Effector memory CD8-positive, alpha-beta T cell (primary cell): ENCODE results near the gene SKP1.
A peak's percentile ranks its signal among the peaks of the same experiment; 100 is the strongest.
"Not testable (repeated sequence)": the region's sequence is repeated elsewhere in the genome, so short reads cannot be mapped to it uniquely, and the experiment has no call there.

Experiments
- ATAC-seq: fragments of 150-1000 bp; cut with Tn5 transposase; replicated peaks from 2 replicates; pipeline ENCODE4 v1.10.0; 2021; ENCODE audit warnings: mild to moderate bottlenecking, moderate library complexity
- DNase-seq, 3 experiments: peaks; one replicate each; pipeline ENCODE4 v3.0.0; 2021
- H3K27ac Mint-ChIP-seq, 2 donors: one replicate each; pipeline ENCODE4 v1.8.0; 2022; ENCODE audit warnings: mild to moderate bottlenecking in 2 of 2, mixed read lengths in 2 of 2, moderate library complexity in 2 of 2
- H3K27me3 Mint-ChIP-seq, 2 donors: one replicate each; pipeline ENCODE4 v1.8.0; 2022; ENCODE audit warnings: mixed read lengths in 2 of 2
- H3K36me3 Mint-ChIP-seq: one replicate; pipeline ENCODE4 v1.8.0; 2022; ENCODE audit warnings: mild to moderate bottlenecking, moderate library complexity, mixed read lengths; ENCODE audit not compliant: insufficient read depth
- H3K4me1 Mint-ChIP-seq, 2 donors: one replicate each; pipeline ENCODE4 v1.8.0; 2022; ENCODE audit warnings: low read depth in 2 of 2, mixed read lengths in 2 of 2
- H3K4me3 Mint-ChIP-seq, 2 donors: one replicate each; pipeline ENCODE4 v1.8.0; 2022; ENCODE audit warnings: mild to moderate bottlenecking in 2 of 2, mixed read lengths in 2 of 2, moderate library complexity in 2 of 2
- H3K9me3 Mint-ChIP-seq, 2 donors: one replicate each; pipeline ENCODE4 v1.8.0; 2022; ENCODE audit warnings: mixed read lengths in 2 of 2
- total RNA-seq, 9 experiments: gene quantifications; one replicate each; lab custom pipeline; 2026; lab: John Stamatoyannopoulos, UW

SKP1 gene
- total RNA-seq = 30.8 to 258 (median 63.1) reads per million in 9 experiments

DNA sequence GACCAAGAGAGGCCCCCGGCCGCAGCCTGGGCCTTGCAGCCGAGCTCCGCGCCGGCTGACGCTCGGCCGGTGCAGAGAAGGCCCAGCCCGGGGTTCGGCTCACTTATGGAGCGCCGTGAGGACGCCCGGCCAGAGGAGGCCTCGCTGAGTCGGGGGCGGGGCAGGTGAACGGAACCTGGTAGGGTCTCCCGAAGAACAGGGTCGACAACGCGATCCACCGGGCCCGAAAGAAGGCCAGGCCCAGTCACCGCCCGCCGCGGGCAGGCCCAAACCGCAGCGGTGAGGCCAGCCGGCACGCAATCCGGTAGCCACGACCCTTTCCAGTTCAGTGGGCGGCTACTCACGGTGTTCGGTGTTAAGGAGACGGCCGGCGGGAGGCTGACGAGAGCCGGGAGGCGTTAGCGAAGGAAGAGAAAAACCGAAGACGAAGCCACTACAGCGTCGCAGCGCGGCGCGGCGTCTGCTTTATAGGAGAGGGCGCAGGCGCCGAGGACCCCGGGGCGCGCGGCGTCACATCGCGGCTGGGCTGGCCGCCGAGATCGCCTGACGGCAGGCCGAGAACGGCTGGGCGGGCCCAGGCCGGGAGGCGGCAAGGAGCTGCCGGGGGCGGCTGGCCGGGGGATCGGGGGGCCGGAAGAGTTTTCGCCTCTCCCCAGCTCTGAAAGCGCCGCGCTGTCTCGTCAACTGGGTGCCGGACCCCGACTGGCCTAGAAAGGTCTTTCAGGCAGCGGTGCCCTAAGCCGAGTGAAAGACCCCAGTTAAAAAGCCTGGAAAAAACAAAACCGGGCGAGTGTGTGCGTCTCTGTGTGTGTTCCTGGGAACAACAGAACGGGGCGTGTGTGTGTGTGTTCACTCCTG is at the start of gene SKP1:
TSS of gene SKP1 (minus strand) at position 440 of the 858 bp plus-strand sequence. CDS start 2,928 bp downstream, outside the sequence.
- Mint-ChIP-seq H3K4me1 (peaks cover 14 to 33% of the 10 kb centered on the region in 2 donors), H3K9me3 (no peaks in the 10 kb centered on the region), H3K36me3 (peaks cover 57% of the 10 kb centered on the region), H3K27ac (peak within 1 kb of the TSS; percentile 97 to 99), H3K27me3 (no peaks in the 10 kb centered on the region), H3K4me3 (peak within 1 kb of the TSS; percentile 93 to 95)
- ATAC-seq (peak; percentile 83), DNase-seq (peak; percentile 82 to 91 (median 88))

DNA sequence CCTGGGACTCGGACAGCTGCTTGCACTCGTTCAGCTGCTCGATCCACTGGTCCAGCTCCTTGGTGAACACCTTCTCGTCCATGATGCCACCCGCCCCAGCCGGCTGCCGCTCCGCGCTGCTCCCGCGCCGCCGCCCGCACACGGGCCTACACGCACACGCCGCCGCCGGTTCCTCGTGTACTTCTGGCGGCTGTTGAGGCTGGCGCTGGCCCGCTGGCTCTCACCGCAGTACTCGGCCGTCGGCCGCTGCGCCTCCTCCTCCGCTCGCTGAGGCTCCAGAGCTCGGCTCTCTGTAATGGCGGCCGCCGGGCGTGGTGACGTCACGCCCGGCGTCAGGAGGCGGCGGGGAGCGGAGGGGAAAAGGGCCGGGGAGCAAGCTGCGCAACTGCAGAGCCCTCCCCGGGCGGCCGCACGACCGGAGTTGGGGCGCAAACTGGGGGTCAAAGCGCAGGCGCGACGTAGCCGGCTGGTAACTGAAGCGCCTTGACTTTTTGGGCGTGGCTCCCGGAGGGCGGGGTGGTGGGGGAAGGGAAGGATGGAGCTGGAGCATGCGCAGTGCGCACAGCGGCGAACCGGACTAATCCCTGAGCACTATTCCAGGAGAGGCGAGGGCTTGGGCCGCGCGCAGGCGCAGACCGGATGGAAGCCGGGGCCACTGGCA is 49.2 kb upstream of the SKP1 start, which contains the start of gene PPP2CA:
TSS of gene PPP2CA (minus strand) at position 294 of the 661 bp plus-strand sequence. CDS start at position 82, 212 bp downstream.
- DNase-seq (peak; percentile 97 to 99 (median 98)), ATAC-seq (peak; percentile 67)
- H3K36me3 Mint-ChIP-seq = peaks cover 45% of the 10 kb centered on the region
- H3K4me3 Mint-ChIP-seq = peak within 1 kb of the TSS; percentile 98 to 99
- no peaks in the 10 kb centered on the region for H3K27me3 Mint-ChIP-seq
- peaks cover 36 to 46% of the 10 kb centered on the region in 2 donors for H3K4me1 Mint-ChIP-seq
- no peaks in the 10 kb centered on the region for H3K9me3 Mint-ChIP-seq
- H3K27ac Mint-ChIP-seq = peak within 1 kb of the TSS; percentile 100

DNA sequence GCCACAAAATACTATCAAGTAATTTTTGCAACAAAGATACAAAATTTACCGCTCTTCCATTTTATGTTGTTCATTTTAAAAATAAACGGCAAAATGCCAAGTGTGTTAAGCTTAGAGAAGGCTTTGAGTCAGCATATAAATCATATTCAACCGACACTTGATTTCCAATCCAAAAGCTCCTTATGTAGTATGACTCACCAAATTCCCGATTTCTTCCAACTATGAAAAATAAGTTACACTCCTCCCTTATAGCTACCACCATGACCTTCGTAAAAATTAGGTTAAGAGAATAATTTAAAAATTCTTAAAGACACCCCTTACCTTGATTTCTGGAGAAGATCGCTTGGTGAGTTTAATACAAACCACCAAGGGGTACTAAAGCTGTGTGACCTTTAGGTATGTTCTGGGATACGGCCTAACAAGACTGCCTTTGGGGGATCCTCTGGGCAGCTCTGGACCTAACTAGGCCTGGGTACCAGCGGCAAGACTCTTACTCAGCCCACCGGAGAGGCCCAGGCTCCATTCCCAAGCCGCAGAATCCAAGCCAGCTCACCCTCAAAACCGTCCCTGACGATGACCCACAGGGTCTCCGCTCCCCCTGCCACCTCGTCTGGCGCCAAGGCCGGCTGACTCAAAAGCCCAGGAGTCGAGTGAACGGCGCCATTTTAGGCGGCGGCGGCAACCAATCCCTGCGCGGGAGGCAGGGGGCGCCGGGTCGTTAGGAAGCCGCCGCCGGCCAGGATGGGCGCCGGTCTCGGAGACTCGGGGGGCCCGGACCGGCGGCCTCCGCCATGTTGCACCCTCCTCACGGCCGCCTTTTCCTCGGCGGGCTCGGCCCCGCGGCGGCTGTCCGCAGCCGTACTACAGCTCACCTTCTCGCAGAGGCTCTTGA is 48.4 kb upstream of the SKP1 start:
- peak; percentile 47 to 51 (median 49) for DNase-seq
- H3K36me3 Mint-ChIP-seq = peaks cover 52% of the 10 kb centered on the region
- peak overlapping the region; percentile 98 to 99 for H3K4me3 Mint-ChIP-seq
- no peaks in the 10 kb centered on the region for H3K27me3 Mint-ChIP-seq
- ATAC-seq = peak; percentile 19
- H3K4me1 Mint-ChIP-seq = peaks cover 43 to 54% of the 10 kb centered on the region in 2 donors
- H3K9me3 Mint-ChIP-seq = no peaks in the 10 kb centered on the region
- peak overlapping the region; percentile 100 for H3K27ac Mint-ChIP-seq

DNA sequence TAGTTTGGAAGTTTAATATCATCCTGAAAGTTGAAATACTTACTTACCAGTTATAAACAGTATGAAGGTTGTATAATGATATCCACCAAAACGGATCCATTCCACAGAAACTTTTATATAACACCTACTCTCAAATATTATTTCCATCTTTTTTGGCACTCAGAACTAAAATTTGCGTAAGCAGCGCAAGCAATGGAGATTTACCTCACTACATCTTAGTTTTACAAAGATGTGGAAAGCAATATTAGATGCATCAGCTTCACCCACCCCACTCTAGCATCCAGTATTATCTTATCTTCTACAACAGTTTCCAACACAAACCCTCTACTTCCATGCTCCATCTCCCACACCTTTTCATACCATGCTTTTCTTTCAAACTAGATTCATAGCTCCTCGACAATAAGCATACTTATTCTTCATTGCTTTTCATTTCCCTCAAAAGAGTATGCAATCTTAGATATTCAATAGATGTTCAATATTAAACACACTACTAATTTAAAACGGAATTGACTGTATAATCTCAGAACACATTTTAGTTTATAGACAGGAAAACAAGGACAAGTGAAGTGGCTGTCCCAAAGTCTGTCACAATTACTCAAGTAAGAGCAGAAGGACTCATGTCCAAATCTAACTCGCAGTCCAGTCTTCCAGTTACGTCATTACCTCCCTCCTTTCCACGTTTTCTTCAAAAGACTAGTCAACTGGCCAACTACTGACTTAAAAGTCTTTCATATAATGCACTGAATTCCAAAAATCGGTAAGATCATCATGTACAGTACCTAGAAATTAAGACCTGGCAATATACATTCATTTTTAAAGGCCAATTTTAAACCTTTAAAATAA is 46.9 kb upstream of the SKP1 start:
- no peak for ATAC-seq
- DNase-seq = no peak
- peak overlapping the region; percentile 100 for H3K27ac Mint-ChIP-seq
- H3K27me3 Mint-ChIP-seq = no peaks in the 10 kb centered on the region
- H3K36me3 Mint-ChIP-seq = peaks cover 61% of the 10 kb centered on the region
- H3K4me3 Mint-ChIP-seq = peak overlapping the region; percentile 98 to 99
- H3K4me1 Mint-ChIP-seq = peaks cover 57 to 69% of the 10 kb centered on the region in 2 donors
- H3K9me3 Mint-ChIP-seq = no peaks in the 10 kb centered on the region

DNA sequence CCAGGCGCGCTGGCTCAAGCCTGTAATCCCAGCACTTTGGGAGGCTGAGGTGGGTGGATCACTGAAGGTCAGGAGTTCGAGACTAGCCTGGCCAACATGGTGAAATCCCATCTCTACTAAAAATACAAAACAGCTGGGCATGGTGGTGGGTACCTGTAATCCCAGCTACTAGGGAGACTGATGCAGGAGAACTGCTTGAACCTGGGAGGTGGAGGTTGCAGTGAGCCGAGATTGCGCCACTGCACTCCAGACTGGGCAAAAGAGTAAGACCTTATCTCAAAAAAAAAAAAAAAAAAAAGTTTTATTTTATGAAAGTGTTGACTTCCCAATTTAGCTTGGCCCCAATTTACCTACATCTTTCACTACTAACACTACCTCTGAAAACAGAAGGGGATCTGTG is 44.9 kb upstream of the SKP1 start:
- not testable (repeated sequence) for H3K9me3 Mint-ChIP-seq, DNase-seq, H3K27me3 Mint-ChIP-seq, ATAC-seq
- H3K36me3 Mint-ChIP-seq = peaks cover 60% of the 10 kb centered on the region
- peak overlapping the region; percentile 61 to 99 for H3K4me3 Mint-ChIP-seq
- H3K4me1 Mint-ChIP-seq = peaks cover 60 to 77% of the 10 kb centered on the region in 2 donors
- H3K27ac Mint-ChIP-seq = peak overlapping the region in 1 of 2 donors; percentile 84

DNA sequence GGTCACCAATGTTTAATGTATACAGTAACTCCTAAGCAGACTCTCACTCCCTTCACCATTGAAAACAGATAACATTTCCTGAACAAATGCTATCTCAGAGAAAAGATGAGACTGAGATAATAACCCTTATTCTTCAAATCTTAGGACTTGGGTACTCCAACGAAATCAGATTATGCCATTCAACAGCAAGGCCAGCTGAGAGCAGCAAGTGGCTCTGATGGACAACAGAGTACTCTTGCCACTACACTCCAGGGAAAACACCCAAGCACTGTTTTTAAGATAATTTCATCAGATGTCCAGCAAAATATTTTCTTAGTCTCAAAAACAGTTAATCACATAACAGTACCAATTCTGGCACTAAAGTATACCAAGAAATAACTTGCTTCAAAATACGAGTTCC is 39.0 kb upstream of the SKP1 start:
- Mint-ChIP-seq H3K27me3 (no peaks in the 10 kb centered on the region), H3K4me1 (peaks cover 44 to 80% of the 10 kb centered on the region in 2 donors), H3K4me3 (peak overlapping the region in 1 of 2 donors; percentile 3), H3K27ac (peak overlapping the region in 1 of 2 donors; percentile 38), H3K36me3 (peaks cover 24% of the 10 kb centered on the region), H3K9me3 (no peaks in the 10 kb centered on the region)
- DNase-seq (no peak), ATAC-seq (no peak)

DNA sequence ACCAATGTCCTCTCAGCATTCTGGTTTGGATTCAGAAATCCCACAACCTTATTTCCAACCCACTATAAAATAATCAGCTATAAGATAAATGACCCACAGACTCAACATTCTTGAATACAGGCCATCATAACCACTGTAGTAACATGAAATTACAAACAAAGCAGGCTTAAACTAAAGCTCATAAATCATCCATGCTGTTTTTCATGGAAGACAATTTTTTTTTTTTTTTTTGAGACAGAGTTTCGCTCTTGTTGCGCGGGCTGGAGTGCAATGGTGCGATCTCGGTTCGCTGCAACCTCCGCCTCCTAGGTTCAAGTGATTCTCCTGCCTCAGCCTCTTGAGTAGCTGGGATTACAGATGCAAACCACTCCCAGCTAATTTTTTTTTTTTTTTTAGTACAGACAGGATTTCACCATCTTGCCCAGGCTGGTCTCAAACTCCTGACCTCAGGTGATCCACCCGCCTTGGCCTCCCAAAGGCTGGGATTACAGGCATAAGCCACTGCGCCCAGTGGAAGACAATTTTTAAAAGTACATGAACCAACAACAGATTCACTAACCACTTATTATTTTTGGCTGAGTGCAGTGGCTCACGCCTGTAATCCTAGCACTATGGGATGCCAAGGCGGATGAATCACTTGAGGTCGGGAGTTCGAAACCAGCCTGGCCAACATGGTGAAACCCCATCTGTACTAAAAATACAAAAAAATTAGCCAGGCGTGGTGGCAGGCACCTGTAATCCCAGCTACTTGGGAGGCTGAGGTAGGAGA is 34.7 kb upstream of the SKP1 start:
- peaks cover 18% of the 10 kb centered on the region for H3K36me3 Mint-ChIP-seq
- H3K4me1 Mint-ChIP-seq = peaks cover 26 to 57% of the 10 kb centered on the region in 2 donors
- not testable (repeated sequence) for H3K27ac Mint-ChIP-seq, DNase-seq, H3K9me3 Mint-ChIP-seq, ATAC-seq, H3K27me3 Mint-ChIP-seq
- H3K4me3 Mint-ChIP-seq = peak overlapping the region in 1 of 2 donors; percentile 59

DNA sequence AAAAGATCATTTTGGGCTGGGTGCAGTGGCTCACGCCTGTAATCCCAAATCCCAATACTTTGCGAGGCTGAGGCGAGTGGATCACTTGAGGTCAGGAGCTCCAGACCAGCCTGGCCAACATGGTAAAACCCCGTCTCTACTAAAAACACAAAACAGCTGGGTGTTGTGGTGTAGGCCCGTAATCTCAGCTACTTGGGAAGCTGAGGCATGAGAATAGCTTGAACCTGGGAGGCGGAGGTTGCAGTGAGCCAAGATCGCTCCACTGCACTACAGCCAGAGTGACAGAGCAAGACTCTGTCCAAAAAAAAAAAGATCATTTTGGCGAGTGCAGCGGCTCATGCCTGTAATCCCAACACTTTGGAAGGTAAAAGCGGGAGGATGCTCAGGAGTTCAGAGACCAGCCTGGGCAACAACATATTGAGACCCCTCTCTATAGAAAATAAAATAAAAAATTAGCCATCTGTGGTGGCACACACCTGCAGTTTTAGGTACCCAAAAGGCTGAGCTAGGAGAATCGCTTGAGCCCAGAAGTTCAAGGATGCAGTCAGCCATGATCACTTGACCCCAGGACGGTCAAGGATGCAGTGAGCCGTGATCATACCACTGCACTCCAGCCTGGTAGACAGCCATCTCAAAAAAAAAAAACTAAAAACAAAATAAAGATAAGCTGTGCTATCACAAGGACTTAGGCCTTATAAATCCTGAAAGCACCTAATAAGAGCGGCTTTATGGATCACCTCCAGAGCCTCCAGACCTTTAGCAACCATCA is 32.9 kb upstream of the SKP1 start:
- Mint-ChIP-seq H3K27me3 (no peaks in the 10 kb centered on the region), H3K4me3 (peak overlapping the region; percentile 47 to 65), H3K27ac (peak overlapping the region in 1 of 2 donors; percentile 83), H3K36me3 (peaks cover 33% of the 10 kb centered on the region), H3K4me1 (peaks cover 26 to 55% of the 10 kb centered on the region in 2 donors), H3K9me3 (no peaks in the 10 kb centered on the region)
- ATAC-seq = no peak
- no peak for DNase-seq

DNA sequence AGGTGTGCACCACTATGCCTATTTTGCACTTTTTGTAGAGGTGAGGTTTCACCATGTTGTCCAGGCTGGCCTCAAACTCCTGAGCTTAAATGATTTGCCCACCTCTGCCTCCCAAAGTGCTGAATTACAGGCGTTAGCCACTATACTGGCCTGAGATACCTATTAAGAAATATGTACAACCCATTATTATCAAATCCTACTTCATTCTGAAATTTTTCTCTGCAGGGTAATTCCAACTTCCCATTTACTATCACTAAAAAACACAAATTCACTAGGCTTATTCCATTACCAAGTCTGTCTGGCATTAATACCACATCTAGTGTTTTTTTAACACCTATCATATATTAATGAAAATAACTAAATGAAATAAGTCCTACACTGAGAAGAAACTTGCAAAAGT is 30.9 kb upstream of the SKP1 start:
- H3K9me3 Mint-ChIP-seq = no peaks in the 10 kb centered on the region
- peaks cover 52% of the 10 kb centered on the region for H3K36me3 Mint-ChIP-seq
- no peaks in the 10 kb centered on the region for H3K27me3 Mint-ChIP-seq
- H3K4me1 Mint-ChIP-seq = peaks cover 28 to 44% of the 10 kb centered on the region in 2 donors
- ATAC-seq (no peak), DNase-seq (no peak)
- H3K27ac Mint-ChIP-seq = no peak overlapping the region
- H3K4me3 Mint-ChIP-seq = no peak overlapping the region

DNA sequence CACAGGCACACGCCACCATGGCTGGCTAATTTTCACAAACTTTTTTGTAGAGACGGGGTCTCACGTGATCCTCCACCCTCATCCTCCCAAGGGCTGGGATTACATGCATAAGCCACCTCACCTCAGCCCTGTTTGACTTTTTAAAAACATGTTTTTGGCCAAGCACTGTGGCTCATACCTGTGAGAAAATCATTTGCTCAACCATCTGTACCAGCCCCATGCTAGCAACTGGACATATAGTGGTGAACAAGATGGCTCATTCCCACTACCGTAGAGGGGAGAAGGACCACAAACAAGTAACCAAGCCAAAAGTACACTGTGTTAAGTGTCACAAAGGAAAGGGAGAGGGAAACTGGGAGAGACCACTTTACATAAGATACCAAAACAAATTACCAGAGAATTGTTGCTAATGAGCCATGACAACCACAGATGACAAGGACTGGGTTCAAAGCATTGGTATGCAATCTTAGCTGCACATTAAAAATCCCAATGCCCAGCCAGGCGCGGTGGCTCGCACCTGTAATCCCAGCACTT is 29.9 kb upstream of the SKP1 start:
- H3K36me3 Mint-ChIP-seq = peaks cover 62% of the 10 kb centered on the region
- no peaks in the 10 kb centered on the region for H3K9me3 Mint-ChIP-seq
- ATAC-seq (no peak), DNase-seq (no peak)
- H3K27me3 Mint-ChIP-seq = no peaks in the 10 kb centered on the region
- peak overlapping the region in 1 of 2 donors; percentile 77 for H3K27ac Mint-ChIP-seq
- peaks cover 23 to 41% of the 10 kb centered on the region in 2 donors for H3K4me1 Mint-ChIP-seq
- peak overlapping the region in 1 of 2 donors; percentile 13 for H3K4me3 Mint-ChIP-seq

DNA sequence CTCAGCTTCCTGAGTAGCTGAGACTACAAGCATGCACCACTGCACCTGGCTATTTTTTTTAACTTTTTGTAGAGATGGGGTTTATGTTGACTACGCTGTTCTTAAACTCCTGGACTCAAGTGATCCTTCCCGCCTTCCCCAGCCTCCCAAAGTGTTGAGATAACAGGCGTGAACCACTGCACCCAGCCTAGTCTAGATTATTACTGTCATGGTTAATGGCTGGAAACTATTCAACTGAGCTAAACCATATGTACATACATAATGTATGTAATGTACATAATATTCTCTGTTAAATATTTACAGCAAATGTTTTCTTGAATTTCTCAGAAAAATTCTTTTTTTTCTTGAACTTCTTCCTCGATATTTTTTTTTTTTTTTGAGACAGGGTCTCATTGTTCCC is 27.8 kb upstream of the SKP1 start:
- peaks cover 73% of the 10 kb centered on the region for H3K36me3 Mint-ChIP-seq
- H3K9me3 Mint-ChIP-seq = no peaks in the 10 kb centered on the region
- H3K4me3 Mint-ChIP-seq = no peak overlapping the region
- peaks cover 20 to 30% of the 10 kb centered on the region in 2 donors for H3K4me1 Mint-ChIP-seq
- DNase-seq = no peak
- H3K27me3 Mint-ChIP-seq = no peaks in the 10 kb centered on the region
- H3K27ac Mint-ChIP-seq = peak overlapping the region in 1 of 2 donors; percentile 71
- ATAC-seq = no peak
